Measurements from ENCODE around the gene CPSF4L.
"Not testable (repeated sequence)": the region's sequence is repeated elsewhere in the genome, so short reads cannot be mapped to it uniquely, and the experiment has no call there.

The CPSF4L gene

DNA sequence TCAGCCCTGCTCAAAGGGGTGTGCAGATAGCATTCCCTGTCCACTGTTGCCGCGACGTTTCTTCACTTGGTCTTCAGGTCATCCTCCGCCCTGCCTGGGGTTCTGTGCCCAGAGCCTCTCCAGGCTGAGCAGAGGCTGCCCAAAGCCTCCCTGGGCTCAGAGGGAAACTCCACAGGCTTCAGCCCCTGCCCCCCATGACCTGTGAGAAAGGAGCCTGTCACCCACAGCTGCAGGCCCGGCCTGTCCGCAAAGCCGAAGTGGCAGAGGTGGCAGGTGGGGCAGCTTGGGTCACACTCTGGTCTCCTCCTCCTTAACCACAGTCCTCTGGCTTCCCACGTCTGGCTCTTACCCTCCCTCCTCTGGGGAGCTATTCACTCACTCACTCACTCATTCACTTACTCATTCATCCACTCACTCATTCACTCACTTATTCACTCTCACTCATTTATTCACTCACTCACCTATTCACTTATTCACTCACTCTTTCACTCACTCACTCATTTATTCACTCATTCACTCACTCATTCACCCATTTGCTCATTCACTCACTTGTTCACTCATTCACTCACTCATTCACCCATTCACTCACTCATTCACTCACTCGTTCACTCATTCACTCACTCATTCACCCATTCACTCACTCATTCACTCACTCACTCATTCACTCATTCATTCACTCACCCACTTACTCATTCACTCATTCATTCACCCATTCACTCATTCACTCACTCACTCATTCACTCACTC is 7.1 kb upstream of the CPSF4L start:
- DNase-seq (ENCODE audit: low read depth, low spot score): no peak

DNA sequence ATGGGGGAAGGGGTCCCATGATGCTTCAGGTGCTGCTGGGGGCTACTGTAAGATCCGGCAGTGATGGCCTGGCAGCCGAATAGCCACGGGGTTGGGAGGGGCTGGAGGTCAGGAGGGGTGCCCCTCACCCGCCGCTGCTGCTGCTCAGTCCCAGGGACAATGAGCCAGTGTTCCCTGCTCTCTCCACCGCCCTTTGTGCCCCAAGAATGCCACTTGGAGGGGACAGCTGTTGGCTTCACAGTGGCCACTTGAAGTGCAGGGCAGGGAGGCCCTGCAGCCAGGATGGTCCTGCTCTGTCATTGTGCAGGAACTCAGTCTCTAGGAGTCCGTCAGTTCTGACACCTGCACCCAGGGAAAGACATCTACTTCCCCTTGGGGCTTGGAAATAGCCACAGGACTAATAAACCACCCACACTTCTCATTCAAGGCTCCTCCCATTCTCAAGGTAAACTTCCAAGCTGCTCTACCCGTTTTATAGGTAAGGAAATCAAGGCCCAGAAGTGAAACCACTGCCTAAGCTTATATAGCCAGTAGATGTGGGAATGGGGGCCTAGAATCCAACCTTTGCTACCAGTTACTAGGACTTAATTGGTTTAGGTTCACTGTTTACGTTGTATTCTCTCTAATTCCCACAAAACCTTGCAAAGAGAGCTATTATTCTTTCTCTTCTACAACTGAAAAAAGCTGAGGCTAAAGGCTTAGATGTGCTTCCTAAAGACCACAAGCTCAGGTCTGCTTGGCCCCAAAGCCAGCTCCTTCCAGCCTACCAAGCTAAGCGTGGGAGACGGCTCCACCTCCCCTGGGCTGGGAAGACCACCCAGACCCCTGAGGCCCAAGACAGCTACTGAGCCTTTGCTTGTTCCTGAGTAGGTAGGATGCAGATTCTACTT is 6.2 kb upstream of the CPSF4L start:
- DNase-seq (ENCODE audit: low read depth, low spot score): no peak

DNA sequence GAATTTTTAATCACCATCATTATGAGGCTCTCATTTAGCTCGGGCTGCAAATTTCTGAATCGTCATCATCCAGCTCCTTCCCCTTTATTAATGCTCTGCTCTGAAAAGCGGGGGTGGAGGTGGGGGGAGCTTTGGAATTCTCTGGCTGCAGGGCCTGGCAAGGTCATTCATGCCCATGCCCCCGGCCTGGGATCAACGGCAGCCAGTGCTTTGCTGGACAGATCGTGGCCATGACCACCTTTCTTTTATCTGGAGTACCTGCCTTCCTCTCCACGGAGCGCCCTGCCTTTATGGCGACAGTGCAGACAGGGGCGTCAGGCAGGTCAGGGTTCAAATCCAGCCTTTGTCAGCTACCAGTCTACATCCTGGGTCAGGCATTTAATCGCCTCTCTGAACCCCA is 5.1 kb upstream of the CPSF4L start:
- no peak for DNase-seq (ENCODE audit: low read depth, low spot score)

DNA sequence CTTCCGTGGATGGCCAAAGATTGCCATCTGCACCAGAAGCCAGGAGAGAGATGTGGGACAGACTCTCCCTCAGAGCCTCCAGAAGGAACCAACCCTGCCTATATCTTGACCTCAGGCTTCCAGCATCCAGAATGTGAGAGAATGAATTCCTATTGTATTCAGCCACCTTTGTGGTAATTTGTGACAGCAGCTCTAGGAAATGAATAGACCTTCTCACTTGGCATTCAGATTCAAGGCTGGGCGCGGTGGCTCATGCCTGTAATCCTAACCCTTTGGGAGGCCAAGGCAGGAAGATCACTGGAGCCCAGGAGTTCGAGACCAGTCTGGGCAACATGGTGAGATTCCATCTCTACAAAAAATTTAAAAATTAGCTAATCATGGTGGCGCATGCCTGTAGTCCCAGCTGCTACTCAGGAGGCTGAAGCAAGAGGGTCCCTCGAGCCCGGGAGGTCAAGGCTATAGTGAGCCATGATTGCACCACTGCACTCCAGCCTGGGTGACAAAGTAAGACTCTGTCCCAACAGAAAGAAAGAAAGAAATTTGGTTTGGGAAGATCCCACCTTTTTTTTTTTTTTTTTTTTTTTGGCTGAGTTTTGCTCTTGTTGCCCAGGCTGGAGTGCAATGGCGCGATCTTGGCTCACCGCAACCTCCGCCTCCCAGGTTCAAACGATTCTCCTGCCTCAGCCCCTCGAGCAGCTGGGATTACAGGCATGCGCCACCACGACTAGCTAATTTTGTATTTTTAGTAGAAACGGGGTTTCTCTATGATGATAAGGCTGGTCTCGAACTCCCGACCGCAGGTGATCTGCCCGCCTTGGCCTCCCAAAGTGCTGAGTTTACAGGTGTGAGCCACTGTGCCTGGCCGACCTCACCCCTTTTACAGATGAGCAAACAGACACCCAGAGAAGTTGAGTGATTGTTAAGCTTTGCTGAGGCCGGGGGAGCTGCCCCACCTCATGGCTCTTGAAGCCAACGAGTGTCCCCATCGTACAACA is 4.3 kb upstream of the CPSF4L start:
- DNase-seq (ENCODE audit: low read depth, low spot score): no peak

DNA sequence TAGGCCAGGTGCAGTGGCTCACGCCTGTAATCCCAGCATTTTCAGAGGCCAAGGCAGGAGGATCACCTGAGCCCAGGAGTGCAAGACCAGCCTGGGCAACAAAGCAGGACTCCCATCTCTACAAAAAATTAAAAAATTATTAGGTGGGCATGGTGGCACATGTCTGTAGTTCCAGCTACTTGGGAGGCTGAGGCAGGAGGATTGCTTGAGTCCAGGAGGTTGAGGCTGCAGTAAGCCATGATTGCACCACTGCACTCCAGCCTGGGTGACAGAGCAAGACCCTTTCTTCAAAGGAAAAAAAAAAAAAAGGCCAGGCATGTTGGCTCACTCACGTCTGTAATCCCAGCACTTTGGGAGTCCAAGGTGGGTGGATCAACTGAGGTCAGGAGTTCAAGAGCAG is 2.8 kb upstream of the CPSF4L start:
- not testable (repeated sequence) for DNase-seq (ENCODE audit: low read depth, low spot score)

DNA sequence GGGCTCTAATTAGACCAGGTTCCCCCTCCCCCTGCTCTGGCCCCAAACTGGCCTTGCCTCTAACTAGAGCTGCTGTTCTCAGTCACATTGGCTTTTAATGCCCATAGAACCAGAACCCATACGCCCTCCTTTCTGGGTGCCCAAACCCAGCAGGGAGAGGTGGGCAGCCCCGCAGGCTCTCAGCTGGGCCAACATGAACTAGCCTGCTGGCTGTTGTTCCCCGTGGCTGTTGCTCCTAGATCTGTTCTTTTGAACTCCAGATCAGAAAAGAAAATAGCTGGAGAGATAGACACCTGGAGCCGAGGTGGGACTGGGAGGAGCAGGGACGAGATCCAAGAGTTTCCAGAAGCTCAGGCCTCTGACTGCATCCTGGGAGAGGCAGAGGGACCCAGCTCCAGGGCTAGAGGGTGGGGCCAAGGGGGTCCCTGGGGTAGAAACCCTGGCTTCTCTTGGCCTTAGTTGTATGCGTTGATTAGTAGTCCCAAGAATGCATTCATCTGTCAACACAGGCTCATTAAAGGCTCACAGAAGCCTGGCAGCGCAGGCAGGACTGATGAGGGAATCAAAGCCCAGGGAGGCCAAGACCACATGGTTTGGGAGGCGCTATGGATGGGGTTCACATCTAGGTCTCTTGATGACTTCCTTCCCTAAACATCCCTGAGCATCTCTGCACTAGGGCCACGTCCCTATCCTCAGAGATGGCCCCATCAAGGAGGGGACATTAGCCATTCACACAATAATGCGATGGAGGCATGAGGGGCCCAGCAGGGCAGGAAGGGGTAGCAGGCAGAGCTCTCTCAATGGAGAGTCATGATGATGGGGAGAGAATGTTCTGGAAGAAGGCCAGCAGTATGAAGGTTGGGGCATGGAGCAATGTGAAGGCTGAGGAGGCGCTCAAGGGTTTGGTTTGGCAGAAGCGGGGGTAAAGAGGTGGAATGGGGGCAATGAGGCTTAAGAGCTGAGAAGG is 1.3 kb upstream of the CPSF4L start:
- DNase-seq (ENCODE audit: low read depth, low spot score): peak; percentile 56

DNA sequence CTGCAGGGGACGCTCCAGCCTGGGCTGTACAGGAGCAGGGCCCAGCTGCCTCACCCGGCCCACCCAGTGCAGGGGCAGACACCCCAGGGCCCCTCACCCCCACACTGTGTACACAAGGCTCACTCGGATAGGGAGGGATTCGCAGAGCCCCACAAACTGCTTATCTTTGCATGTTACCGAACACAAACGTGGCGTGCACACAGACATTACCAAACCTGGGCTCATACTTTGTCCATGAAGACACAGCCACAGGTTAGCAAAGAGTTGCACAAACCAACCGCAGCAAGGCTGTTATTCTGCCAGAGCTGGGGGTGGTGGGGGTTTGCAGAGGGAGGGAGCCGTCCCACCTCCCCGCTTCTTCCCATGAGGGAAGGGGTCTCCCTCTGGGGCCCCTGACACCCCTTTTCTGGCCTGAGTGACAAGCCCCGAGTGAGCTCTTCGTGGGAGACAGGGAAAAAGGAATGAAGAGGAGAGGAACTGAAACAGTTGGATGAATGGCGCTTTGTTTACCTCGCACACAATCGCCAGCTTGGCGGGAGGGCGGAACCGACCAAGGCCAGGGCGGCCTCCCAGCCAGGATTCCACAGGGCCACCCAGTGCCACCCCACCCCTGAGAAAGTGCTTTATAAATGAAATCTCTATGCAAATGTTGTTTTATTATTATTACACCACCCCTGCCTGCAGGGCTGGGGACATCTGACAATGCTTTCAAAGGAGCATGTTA is 434 bp upstream of the CPSF4L start:
- DNase-seq (ENCODE audit: low read depth, low spot score): peak; percentile 79

DNA sequence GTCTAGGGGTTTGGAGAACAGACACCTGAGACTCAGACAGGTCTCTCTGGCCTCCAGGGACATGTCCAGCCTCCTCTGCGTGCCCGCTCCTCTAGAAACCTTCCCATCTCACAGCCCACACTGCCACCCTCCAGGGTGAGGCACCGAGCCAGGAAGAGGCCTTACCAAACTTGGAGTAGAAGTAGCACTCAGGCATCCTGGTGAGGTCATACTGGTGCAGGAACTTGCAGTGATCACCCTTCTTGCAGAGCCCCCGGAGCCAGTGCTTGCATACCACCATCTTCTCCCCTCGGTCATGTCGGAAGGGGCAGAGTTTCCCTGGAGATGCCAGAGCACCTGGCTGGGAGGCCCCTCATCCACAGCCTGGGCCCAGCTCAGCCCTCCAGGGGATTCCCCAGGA is 4.2 kb downstream of the CPSF4L start:
- DNase-seq (ENCODE audit: low read depth, low spot score): no peak

DNA sequence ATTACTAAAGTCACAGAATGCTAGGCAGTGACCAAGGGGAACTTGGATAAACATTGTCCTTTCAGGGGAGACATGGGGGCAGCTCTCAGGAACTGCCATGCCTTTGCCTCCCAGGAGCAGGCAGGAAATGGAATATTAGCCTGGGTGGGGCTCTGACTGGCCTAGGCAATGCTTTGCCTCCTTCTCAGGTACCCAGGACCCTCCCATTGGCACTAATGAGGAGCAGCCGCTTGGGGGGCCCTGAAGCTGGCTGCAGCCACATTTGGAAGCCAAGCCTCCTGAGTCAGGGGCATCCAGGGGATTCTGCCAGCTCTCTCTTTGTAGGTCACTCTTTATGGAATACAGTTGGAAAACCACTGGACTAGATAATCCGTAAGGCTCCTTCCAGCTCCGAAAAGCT is 5.5 kb downstream of the CPSF4L start:
- peak; percentile 24 for DNase-seq (ENCODE audit: low read depth, low spot score)

DNA sequence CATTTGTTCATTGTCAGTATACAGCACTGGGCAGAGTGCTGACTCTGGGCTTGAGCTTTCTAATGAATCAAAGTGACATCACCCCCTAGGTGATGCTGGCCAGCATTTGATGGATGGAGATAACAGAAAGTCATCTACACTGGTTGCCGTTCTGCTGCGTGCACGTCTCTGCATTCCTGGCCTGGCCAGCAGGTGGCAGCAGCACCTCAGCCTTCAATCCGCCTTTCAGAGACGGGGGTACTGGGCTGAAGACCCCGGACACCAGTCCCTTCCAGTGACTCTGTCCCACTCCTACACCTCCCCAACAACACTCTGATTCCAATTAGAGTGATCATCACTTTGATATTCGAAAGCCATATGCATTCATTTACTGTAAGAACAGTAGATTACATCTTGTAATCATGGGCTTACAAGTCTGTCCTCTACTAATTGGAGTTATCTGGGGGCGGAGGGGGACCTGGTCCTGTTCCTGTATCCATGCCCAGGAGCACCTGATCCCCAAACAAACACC is 6.0 kb downstream of the CPSF4L start:
- peak; percentile 89 for DNase-seq (ENCODE audit: low read depth, low spot score)

DNA sequence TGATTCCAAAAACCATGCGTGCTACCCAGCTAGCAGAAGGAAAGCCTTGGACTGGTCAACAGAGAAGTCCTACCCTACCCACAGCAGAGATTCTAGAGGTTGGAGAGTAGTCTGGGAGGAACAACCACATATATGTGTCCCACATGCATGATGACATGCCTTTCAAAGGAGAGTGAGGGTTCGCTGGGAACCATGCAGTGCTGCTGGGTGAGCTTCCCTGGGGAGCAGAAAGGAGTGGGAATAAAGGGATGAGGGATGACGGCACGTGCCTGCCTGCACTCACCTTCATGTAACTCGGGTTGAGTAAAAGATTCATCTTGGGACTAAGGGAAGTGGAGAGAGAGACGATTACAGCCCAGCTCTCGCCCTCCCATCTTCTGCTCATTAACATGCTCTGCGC is 9.8 kb downstream of the CPSF4L start:
- DNase-seq (ENCODE audit: low read depth, low spot score): no peak

DNA sequence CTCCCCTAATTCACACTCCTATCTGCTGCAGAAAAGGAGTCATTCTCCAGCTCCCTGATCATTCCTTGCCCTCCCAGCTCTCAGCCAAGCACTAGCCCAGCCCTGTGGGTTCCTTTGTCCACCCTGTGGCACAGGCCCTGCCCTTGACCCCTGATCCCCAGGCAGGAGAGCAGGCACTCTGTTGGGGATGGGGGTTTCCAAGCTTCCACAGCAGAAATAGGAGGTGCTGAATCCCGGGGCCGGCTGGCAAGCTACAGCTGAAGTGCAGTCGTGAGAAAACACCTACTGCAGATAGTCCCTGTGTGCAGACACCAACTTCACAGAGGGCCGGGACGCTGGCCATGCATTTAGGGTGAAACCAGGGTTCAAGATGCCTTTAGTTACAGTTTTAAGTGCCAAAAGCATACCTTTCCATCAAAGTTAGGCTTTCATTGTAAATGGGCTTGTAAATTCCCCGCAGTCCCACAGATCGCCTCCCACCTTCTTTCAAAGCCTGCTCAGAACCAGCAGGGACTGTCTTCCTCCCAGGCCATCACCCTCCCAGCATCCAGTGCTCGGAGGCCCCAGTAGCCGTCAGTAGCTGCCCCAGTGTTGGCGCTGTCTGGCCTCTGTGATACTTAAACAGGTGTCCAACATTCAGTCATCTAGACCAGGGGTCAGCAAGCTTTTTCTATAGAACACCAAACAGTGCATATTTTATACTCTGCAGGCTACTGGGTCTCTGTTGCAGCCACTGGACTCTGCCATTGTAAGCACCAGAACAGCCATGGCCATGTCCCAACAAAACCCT is 10.6 kb downstream of the CPSF4L start:
- no peak for DNase-seq (ENCODE audit: low read depth, low spot score)

DNA sequence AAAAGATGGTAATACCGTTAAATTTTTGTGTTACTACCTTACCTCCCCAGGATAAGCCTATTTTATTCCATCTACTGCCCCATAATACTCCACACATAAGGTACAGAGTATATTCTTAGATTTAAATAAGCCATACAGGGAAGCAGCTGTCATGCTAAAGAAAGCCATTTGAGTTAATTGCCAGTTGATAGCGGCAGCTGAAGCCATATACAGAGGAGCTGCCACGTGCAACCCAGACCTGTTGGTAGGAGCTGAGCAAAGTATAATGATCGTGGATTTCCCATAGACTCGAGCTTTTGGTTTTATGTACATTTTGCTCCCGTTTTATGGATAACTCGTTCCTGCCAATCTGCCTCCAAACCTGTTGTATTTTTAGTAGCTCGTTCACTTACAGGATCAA is 12.0 kb downstream of the CPSF4L start:
- DNase-seq (ENCODE audit: low read depth, low spot score): no peak

DNA sequence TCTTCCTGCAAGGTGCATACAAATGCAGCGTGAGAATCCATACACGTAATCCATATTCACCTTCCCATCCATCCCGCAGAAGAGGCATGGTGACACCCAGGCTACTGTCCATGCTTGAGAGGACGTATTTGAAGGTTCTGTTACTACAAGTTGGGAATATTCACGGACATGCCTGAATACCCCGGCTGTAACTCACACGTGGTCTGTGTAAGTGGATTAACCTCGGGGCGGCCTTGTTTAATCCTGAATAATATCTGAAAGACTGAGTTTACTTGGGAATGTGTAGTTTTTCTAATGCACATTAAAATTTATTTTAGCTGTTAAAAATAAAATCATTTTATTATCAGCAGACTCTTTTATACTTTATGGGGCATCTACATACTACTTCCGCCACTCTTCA is 13.1 kb downstream of the CPSF4L start:
- no peak for DNase-seq (ENCODE audit: low read depth, low spot score)

DNA sequence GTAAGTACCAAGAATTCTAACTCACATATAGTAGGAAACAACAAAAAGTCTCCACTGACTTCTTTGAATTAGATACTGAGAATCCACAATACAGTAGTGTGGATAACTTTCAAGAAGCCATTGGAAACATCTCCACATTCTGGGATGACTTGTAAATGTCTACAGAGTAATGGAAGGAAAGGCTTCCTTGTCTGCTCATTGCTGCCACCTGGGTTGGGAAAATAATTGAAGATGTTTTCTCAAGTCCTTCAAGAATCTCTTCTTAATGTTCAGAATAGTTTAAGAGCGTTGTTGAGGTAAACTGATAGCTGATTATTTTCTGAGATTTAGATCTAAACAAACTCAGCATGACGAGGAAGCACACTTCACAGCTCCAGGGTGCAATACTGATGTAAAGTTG is 14.0 kb downstream of the CPSF4L start:
- no peak for DNase-seq (ENCODE audit: low read depth, low spot score)

DNA sequence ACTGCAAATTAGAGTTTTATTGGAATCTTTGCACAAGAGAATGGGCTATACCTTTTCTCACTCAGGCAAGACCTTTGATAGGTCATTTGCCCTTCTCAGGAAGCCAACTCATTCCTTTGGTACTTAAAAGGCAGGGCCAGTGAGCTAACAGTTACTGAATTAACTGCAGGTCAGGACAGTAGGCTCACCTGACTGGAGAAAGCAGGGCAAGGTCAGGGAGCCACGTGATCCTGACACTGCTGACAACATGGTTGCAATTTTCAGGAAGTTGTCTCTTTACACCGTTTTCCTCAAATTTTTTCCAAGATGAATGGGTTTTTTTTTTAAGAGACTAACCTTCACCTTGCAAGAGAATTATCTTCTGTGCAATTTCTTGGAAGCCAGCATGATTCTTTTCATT is 21.1 kb downstream of the CPSF4L start:
- no peak for DNase-seq (ENCODE audit: low read depth, low spot score)

DNA sequence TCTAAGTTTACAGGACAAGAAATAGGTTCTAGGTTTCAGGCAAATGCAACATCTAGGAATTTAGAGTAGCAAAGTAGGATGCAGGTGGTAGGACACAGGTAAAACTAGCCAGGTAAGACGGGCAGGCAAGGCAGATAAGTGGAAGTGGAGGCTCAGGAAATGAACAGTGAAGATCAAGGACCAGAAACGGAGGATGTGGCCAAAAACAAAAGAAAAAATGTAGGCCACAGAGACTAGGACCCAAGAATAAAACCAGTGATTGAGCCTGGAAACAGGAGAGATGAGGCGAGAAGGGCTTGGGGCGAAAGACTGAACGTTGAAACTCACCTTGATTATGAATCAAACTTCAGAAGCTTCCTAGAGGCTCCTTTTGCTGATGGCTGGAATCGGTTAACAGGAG is 24.0 kb downstream of the CPSF4L start:
- DNase-seq (ENCODE audit: low read depth, low spot score): no peak

DNA sequence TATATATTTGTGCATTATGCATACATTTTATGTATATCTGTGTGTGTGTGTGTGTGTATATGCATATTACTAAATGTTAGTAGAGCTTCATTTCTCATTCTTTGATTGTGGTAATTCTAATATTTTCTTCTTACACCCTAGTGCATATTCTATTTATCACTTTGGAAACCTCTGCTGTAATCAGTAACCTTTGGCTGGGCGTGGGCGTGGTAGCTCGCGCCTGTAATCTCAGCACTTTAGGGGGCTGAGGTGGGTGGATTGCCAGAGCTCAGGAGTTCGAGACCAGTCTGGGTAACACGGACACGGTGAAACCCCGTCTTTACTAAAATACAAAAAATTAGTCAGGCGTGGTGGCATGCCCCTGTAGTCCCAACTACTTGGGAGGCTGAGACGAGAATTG is 26.9 kb downstream of the CPSF4L start:
- DNase-seq (ENCODE audit: low read depth, low spot score): no peak
